GM12874 (cell line): ENCODE data around the gene RNF175.

Experiments used
- CTCF ChIP-seq: IDR thresholded peaks from 2 replicates; pipeline ENCODE4 v1.5.1; 2011; ENCODE audit warnings: low read depth, mild to moderate bottlenecking, control low read depth, low read length, moderate library complexity; ENCODE audit not compliant: insufficient read depth

The RNF175 gene

DNA sequence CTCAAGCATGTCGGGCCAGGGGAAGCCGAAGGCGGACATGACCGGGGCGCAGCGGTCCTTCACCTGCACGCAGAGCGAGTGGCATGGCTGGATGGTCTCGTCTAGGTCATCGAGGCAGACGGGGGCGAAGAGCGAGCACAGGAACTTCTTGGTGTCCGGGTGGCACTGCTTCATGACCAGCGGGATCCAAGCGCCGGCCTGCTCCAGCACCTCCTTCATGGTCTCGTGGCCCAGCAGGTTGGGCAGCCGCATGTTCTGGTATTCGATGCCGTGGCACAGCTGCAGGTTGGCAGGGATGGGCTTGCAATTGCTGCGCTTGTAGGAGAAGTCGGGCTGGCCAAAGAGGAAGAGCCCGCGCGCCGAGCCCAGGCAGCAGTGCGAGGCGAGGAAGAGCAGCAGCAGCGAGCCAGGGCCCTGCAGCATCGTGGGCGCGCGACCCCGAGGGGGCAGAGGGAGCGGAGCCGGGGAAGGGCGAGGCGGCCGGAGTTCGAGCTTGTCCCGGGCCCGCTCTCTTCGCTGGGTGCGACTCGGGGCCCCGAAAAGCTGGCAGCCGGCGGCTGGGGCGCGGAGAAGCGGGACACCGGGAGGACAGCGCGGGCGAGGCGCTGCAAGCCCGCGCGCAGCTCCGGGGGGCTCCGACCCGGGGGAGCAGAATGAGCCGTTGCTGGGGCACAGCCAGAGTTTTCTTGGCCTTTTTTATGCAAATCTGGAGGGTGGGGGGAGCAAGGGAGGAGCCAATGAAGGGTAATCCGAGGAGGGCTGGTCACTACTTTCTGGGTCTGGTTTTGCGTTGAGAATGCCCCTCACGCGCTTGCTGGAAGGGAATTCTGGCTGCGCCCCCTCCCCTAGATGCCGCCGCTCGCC lies 28.8 kb upstream of the RNF175 start, which contains the start of gene SFRP2:
Gene SFRP2 (minus strand): TSS at position 671 of the 864 bp plus-strand sequence. CDS start 248 bp downstream, at position 423.
- TF ChIP-seq CTCF, result no peak

DNA sequence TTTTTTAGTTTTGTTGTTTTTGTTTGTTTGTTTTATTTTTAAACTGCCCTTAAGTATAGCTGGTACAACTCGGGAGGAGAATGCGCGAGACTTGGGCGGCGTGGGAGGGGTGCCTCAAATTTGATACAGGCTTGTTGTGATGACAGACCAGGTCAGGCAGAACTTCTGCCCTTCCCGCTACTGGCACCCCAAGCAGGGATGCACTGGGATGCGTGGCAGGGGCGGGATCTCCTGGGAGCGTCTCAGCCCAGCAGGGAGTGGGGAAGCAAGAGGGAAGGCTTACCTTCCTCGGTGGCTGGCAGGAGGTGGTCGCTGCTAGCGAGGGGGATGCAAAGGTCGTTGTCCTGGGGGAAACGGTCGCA lies 28.2 kb upstream of the RNF175 start:
- no peak for TF ChIP-seq CTCF

DNA sequence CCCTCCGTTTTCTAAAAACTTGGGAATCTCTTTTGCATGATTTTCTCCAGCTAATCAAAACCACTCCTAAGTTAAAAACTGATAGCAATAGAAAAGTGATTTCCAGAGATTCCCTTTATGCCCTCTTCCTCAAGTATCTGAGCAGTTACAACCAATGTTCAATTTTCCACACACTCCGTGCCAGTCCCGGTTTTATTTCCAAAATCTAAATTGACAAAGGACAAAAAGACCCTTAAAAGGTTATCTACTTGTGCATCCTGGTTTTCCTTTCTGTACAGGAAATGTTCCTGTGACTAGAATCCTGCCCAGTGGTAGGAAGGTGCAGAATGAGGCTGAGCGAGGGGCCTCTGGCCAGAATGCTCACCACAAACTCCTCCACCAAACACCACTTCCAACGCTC lies 27.8 kb upstream of the RNF175 start:
- no peak for TF ChIP-seq CTCF

DNA sequence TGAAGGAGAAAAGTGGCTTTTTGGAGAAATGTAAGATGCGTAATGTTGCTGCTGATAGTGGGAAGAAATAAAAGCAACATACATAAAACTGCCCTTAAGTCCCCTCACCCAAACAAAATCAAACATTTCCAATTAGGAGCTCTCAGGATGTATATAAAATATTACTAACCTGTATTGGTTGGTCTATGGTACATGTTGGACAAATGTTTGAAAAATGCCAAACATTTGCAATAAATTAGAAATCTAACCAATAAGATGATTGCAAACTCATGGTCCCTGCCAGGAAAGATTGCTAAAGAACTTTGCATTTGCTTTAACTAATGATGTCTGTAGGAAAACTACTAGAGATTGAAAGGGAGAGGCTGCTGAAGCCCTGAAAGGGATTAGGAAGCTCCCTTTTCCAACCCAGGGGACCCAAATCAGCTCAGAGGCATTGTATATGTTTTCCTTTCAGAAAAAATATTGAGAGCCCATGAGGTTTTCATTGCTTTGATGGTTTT lies 27.3 kb upstream of the RNF175 start:
- no peak for TF ChIP-seq CTCF

DNA sequence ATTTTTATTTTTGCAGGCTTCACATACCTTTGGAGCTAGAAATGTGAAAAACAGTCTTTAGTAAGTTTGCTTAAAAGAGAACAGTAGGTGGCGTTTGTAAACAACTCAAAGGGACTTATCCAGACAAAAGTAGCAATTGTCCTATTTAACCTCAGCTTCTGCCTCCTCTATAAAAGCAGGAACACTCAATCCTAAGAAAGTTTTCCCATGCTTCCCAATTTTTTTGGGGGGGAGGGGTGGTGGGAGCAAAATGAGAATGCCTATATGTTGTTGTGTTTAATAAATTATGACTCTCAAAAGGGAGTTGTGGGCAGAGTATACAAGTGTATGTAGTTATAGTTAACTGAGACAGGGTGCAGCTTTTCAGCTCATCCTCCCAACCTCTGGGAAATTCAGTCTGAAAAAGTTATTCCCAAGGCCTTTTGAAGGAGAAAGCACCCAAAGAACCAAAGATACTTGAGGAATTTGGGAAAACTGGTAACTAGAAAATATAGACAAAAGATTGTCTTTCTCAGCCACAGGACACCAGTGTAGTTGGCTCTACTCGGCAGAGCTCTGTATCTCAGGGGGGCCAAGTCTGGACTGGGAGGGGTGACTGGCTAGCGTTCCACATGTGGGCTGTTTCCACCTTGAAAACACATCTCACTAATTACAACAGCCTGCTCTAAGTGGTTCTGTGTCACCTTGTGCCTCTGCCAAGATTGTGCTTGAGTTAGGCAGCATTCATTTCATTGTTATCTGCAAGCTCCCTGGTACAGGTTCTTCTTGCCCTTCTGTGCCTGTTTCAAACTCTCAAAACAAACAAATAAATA lies 26.3 kb upstream of the RNF175 start:
- peak; percentile 26; the same call in 1 of the 2 replicates for TF ChIP-seq CTCF

GRCh38 chr4:153784166-153784699 lies 24.4 kb upstream of the RNF175 start:
- TF ChIP-seq CTCF, result no peak

DNA sequence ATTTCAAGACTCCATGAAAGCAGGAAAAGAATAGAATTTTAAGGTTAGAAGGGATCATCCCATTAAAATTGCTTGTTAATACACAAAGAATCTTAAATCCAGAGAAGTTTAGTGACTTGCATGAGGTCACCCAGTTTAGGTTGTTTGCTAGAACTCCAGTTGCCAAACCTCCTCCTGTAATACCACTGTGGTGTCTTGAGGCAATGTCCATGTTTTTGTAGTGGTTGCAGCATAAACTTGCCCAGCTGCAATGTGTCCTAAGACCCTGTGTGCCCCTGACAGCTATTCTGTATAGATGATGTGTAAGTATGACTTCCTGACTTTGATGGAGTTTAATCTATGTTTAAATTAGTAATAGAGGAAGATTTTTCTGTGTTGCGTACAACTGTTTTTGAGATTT lies 22.8 kb upstream of the RNF175 start:
- TF ChIP-seq CTCF, result no peak
